Smooth muscle cell (in vitro differentiated cells): ENCODE measurements around the gene ZNF529. TPM values are rescaled to one million over a fixed set of nuclear protein-coding genes. Genes with fewer than 3 reads are reported as not detected.

Experiments
- DNase-seq: peaks from one replicate; lab custom pipeline; 2025; ENCODE audit not compliant: unreplicated experiment; lab: John Stamatoyannopoulos, UW
- H2AFZ ChIP-seq: fragments of 200-600 bp; sonication (generic); 2 replicates; pipeline ENCODE4 v1.6.0; 2016; ENCODE audit warnings: antibody characterized with exemption, low read depth, mild to moderate bottlenecking
- H3F3A ChIP-seq: fragments of 200-600 bp; sonication (generic); 2 replicates; pipeline ENCODE4 v1.6.0; 2017; ENCODE audit warnings: antibody characterized with exemption, low read depth
- H3K27ac ChIP-seq: fragments of 200-600 bp; sonication (generic); 2 replicates; pipeline ENCODE4 v1.5.1; 2016; ENCODE audit warnings: low read depth, mild to moderate bottlenecking
- H3K27me3 ChIP-seq: fragments of 200-600 bp; sonication (generic); 2 replicates; pipeline ENCODE4 v1.6.1; 2016; ENCODE audit warnings: low read depth, mild to moderate bottlenecking
- H3K36me3 ChIP-seq: fragments of 200-600 bp; sonication (generic); 2 replicates; pipeline ENCODE4 v1.5.1; 2016; ENCODE audit warnings: low read depth
- H3K4me1 ChIP-seq: fragments of 200-600 bp; sonication (generic); 2 replicates; pipeline ENCODE4 v1.5.1; 2016; ENCODE audit warnings: low read depth
- H3K4me2 ChIP-seq: fragments of 200-600 bp; sonication (generic); 2 replicates; pipeline ENCODE4 v1.6.0; 2016; ENCODE audit warnings: mild to moderate bottlenecking
- H3K4me3 ChIP-seq: fragments of 200-600 bp; sonication (generic); 2 replicates; pipeline ENCODE4 v1.5.1; 2016; ENCODE audit warnings: mild to moderate bottlenecking
- H3K79me2 ChIP-seq: fragments of 200-600 bp; sonication (generic); 2 replicates; pipeline ENCODE4 v1.6.0; 2016; ENCODE audit warnings: low read depth, mild to moderate bottlenecking
- H3K9ac ChIP-seq: fragments of 200-600 bp; sonication (generic); 2 replicates; pipeline ENCODE4 v1.6.0; 2016; ENCODE audit warnings: low read depth
- H3K9me3 ChIP-seq: fragments of 200-600 bp; sonication (generic); replicated peaks from 2 replicates; pipeline ENCODE4 v1.5.1; 2016; ENCODE audit warnings: low read depth
- H4K20me1 ChIP-seq: fragments of 200-600 bp; sonication (generic); 2 replicates; pipeline ENCODE4 v1.6.0; 2016; ENCODE audit warnings: low read depth
- CTCF ChIP-seq: fragments of 200-600 bp; sonication (generic); IDR thresholded peaks from 2 replicates; pipeline ENCODE4 v1.5.1; 2017; ENCODE audit warnings: borderline replicate concordance, mild to moderate bottlenecking, antibody characterized with exemption; ENCODE audit not compliant: insufficient read depth, poor library complexity, severe bottlenecking
- WGBS: methylation state at CpG from one replicate; pipeline ENCODE4 v1.1.7; 2016; ENCODE audit warnings: low lambda C conversion rate; 5-methylcytosine and 5-hydroxymethylcytosine counted together
- polyA plus RNA-seq: library from polyadenylated mRNA; unstranded; fragments of >200 nt; fragmentation: Nextera tagmentation; extraction: Ambion mirVana; gene quantifications from 2 replicates; pipeline ENCODE4 v1.2.1, GENCODE V29; 2016
- total RNA-seq: library from RNA; depleted of rRNA; stranded (reverse); fragments of >200 nt; gene quantifications from 2 replicates; pipeline ENCODE4 v1.2.3, GENCODE V29; 2014

Gene ZNF529
- total and polyA plus RNA-seq, 2 experiments from 2014 or later = 2.9 to 9.3 TPM

- no peak overlapping the region for H3K27ac ChIP-seq
- H4K20me1 ChIP-seq = no peaks in the 10 kb centered on the region
- peaks cover 37% of the 10 kb centered on the region for H3K79me2 ChIP-seq
- no peaks in the 10 kb centered on the region for H3K4me1 ChIP-seq
- H3K36me3 ChIP-seq = peaks cover 77% of the 10 kb centered on the region
- no peak overlapping the region for H3K9ac ChIP-seq
- WGBS = 98% methylated on average over 2 of the region's 2 CpGs
- peaks cover 81% of the 10 kb centered on the region for H3K9me3 ChIP-seq
- H2AFZ ChIP-seq = no peak overlapping the region
- no peak for TF ChIP-seq CTCF
- no peaks in the 10 kb centered on the region for H3K27me3 ChIP-seq
- no peak for DNase-seq
- H3F3A ChIP-seq = no peaks in the 10 kb centered on the region
- H3K4me2 ChIP-seq = no peak overlapping the region
- peak overlapping the region; percentile 7 for H3K4me3 ChIP-seq
Observed at GRCh38 chr19:36514012-36514612, 59.0 kb downstream of the ZNF529 start.

GRCh38 chr19:36508325-36508724 is 64.8 kb downstream of the ZNF529 start:
- TF ChIP-seq CTCF = no peak
- no peak for DNase-seq
- 92% methylated on average over 3 of the region's 3 CpGs for WGBS
- peaks cover 20% of the 10 kb centered on the region for H3K36me3 ChIP-seq
- no peak overlapping the region for H3K27ac ChIP-seq
- H3K4me1 ChIP-seq = no peaks in the 10 kb centered on the region
- H3K27me3 ChIP-seq = no peaks in the 10 kb centered on the region
- no peak overlapping the region for H3K9ac ChIP-seq
- no peaks in the 10 kb centered on the region for H3K79me2 ChIP-seq
- no peaks in the 10 kb centered on the region for H3F3A ChIP-seq
- H3K4me3 ChIP-seq = no peak overlapping the region
- no peak overlapping the region for H2AFZ ChIP-seq
- peaks cover 29% of the 10 kb centered on the region for H3K9me3 ChIP-seq
- no peaks in the 10 kb centered on the region for H4K20me1 ChIP-seq
- no peak overlapping the region for H3K4me2 ChIP-seq

- Histone ChIP-seq H3K27ac (no peak overlapping the region), H3K9me3 (peaks cover 17% of the 10 kb centered on the region), H3K4me1 (no peaks in the 10 kb centered on the region), H3K4me3 (no peak overlapping the region), H3F3A (no peaks in the 10 kb centered on the region), H3K36me3 (no peaks in the 10 kb centered on the region), H3K27me3 (no peaks in the 10 kb centered on the region), H2AFZ (no peak overlapping the region), H3K79me2 (no peaks in the 10 kb centered on the region), H3K4me2 (no peak overlapping the region), H4K20me1 (no peaks in the 10 kb centered on the region), H3K9ac (no peak overlapping the region)
- DNase-seq = no peak
- TF ChIP-seq CTCF = no peak
- WGBS = 94% methylated on average over 5 of the region's 5 CpGs
Observed at GRCh38 chr19:36501973-36502372, 71.1 kb downstream of the ZNF529 start.

GRCh38 chr19:36497001-36497400 is 76.1 kb downstream of the ZNF529 start:
- Histone ChIP-seq H3K4me2 (no peak overlapping the region), H3K36me3 (no peaks in the 10 kb centered on the region), H3K27me3 (no peaks in the 10 kb centered on the region), H3K9ac (no peak overlapping the region), H3K4me1 (no peaks in the 10 kb centered on the region), H3K4me3 (no peak overlapping the region), H3K79me2 (no peaks in the 10 kb centered on the region), H3K9me3 (peaks cover 5% of the 10 kb centered on the region), H4K20me1 (no peaks in the 10 kb centered on the region), H2AFZ (no peak overlapping the region), H3F3A (no peaks in the 10 kb centered on the region), H3K27ac (no peak overlapping the region)
- no peak for TF ChIP-seq CTCF
- no peak for DNase-seq
- 94% methylated on average over 17 of the region's 17 CpGs for WGBS
